Motor neuron (in vitro differentiated cells): ENCODE results near the gene MMP3. TPM values are rescaled to one million over a fixed set of nuclear protein-coding genes. Genes with fewer than 3 reads are reported as not detected.

Experiments used
- ATAC-seq, 8 experiments: fragments of 200-7000 bp; cut with Tn5 transposase; replicated peaks in 6 of 8; 2 replicates each; pipeline ENCODE4 v1.8.0; 2021; ENCODE audit warnings: mild to moderate bottlenecking in 8 of 8, moderate library complexity in 8 of 8
- H3K27ac ChIP-seq, 2 donors: fragments of 250-450 bp; sonication (Bioruptor Pico); 2 replicates each; pipeline ENCODE4 v1.9.0; 2021; ENCODE audit warnings: antibody characterized with exemption in 2 of 2, mild to moderate bottlenecking in 2 of 2, moderate library complexity in 1 of 2
- H3K4me1 ChIP-seq, 2 donors: fragments of 250-450 bp; sonication (Bioruptor Pico); replicated peaks in 1 of 2; 2 replicates each; pipeline ENCODE4 v1.6.1; 2021; ENCODE audit warnings: antibody characterized with exemption in 2 of 2, mild to moderate bottlenecking in 2 of 2, moderate library complexity in 1 of 2
- H3K4me3 ChIP-seq, 5 donors: fragments of 250-450 bp; sonication (Bioruptor Pico); 2 replicates each; pipeline ENCODE4 v1.9.0; 2021; ENCODE audit warnings: antibody characterized with exemption in 5 of 5, mild to moderate bottlenecking in 5 of 5, moderate library complexity in 4 of 5
- WGBS, 10 experiments: fragments of 450-650 bp; shearing (Covaris generic); methylation state at CpG; one replicate each; pipeline ENCODE4 v1.0.0; 2022; 5-methylcytosine and 5-hydroxymethylcytosine counted together
- in situ Hi-C, 9 experiments: fragments of 400-800 bp; cut with MboI; loops; one replicate each; pipeline ENCODE4 v1.15.0; 2021; ENCODE audit warnings: low sequenced_read_pairs in 9 of 9, low pct_unique_long_range_greater_than_20kb in 2 of 9; ENCODE audit not compliant: unreplicated experiment in 9 of 9
- total RNA-seq, 8 experiments: library from RNA; unstranded; fragments of 300-600 nt; gene quantifications; 2 replicates each; pipeline versions ENCODE4 v1.2.3 to v1.2.4, GENCODE V29; 2022

MMP3 gene
- total RNA-seq, 8 experiments from 2014 or later, result 0.36 to 5.8 (median 2.6) TPM; not detected in 5

- no peak overlapping the region for H3K27ac ChIP-seq
These were observed 7.8 kb upstream of the MMP3 start for GRCh38 chr11:102850973-102851745.

GRCh38 chr11:102849311-102849710 lies 5.9 kb upstream of the MMP3 start:
- in situ Hi-C loops, result loop anchor here in 1 of 9 experiments (25.0 kb wide), 1 partner anchor 188 kb away; no protein-coding TSS in a partner anchor
- WGBS, 10 experiments, result 0 to 100% (median 42%) methylated on average over 1 of the region's 1 CpG; no CpG with 5 or more reads in 2 of the 10 experiments
- H3K27ac ChIP-seq, result no peak overlapping the region
- no peak overlapping the region for H3K4me3 ChIP-seq
- no peaks in the 10 kb centered on the region for H3K4me1 ChIP-seq
- ATAC-seq, result peak in 2 of 8 experiments; percentile 28 to 54

More at GRCh38 chr11:102850973-102851745, 7.8 kb upstream of the MMP3 start:
- ATAC-seq, result peak in 2 of 8 experiments; percentile 94 to 98
- Histone ChIP-seq H3K4me1 (no peaks in the 10 kb centered on the region), H3K4me3 (no peak overlapping the region)
- in situ Hi-C loops, result no loop called here
- WGBS, 10 experiments, result 17 to 100% (median 80%) methylated on average over 2 to 7 of the region's 7 CpGs; no CpG with 5 or more reads in 1 of the 10 experiments

GRCh38 chr11:102846292-102846691 lies 2.9 kb upstream of the MMP3 start:
- WGBS, 10 experiments, result 11 to 100% (median 81%) methylated on average over 1 to 3 of the region's 3 CpGs; no CpG with 5 or more reads in 1 of the 10 experiments
- in situ Hi-C loops, result loop anchor here in 1 of 9 experiments (25.0 kb wide), 1 partner anchor 191 kb away; no protein-coding TSS in a partner anchor
- no peak for ATAC-seq
- H3K4me1 ChIP-seq, result no peaks in the 10 kb centered on the region
- no peak overlapping the region for H3K27ac ChIP-seq
- H3K4me3 ChIP-seq, result no peak overlapping the region

- no peaks in the 10 kb centered on the region for H3K4me1 ChIP-seq
- no peak for ATAC-seq
- 18 to 100% (median 80%) methylated on average over 1 of the region's 1 CpG; no CpG with 5 or more reads in 1 of the 10 experiments for WGBS, 10 experiments
- H3K27ac ChIP-seq, result no peak overlapping the region
- no peak overlapping the region for H3K4me3 ChIP-seq
- in situ Hi-C loops, result loop anchor here in 1 of 9 experiments (25.0 kb wide), 1 partner anchor 194 kb away; no protein-coding TSS in a partner anchor
These were observed 479 bp downstream of the MMP3 start for GRCh38 chr11:102842930-102843329.

GRCh38 chr11:102840018-102840417 lies 3.4 kb downstream of the MMP3 start:
- no peak overlapping the region for H3K4me3 ChIP-seq
- 40 to 100% (median 81%) methylated on average over 1 to 5 of the region's 5 CpGs; no CpG with 5 or more reads in 2 of the 10 experiments for WGBS, 10 experiments
- no peaks in the 10 kb centered on the region for H3K4me1 ChIP-seq
- no peak for ATAC-seq
- no peak overlapping the region for H3K27ac ChIP-seq
- in situ Hi-C loops, result loop anchor here in 1 of 9 experiments (25.0 kb wide), 1 partner anchor 197 kb away; no protein-coding TSS in a partner anchor

- H3K4me3 ChIP-seq, result no peak overlapping the region
- no peaks in the 10 kb centered on the region for H3K4me1 ChIP-seq
- ATAC-seq, result no peak
- WGBS, 10 experiments, result 83 to 100% (median 86%) methylated on average over 1 to 2 of the region's 2 CpGs; no CpG with 5 or more reads in 5 of the 10 experiments
- in situ Hi-C loops, result loop anchor here in 1 of 9 experiments (25.0 kb wide), 1 partner anchor 200 kb away; no protein-coding TSS in a partner anchor
- H3K27ac ChIP-seq, result no peak overlapping the region
These were observed 5.8 kb downstream of the MMP3 start for GRCh38 chr11:102837646-102838045.

- in situ Hi-C loops, result loop anchor here in 1 of 9 experiments (25.0 kb wide), 1 partner anchor 200 kb away; no protein-coding TSS in a partner anchor
- Histone ChIP-seq H3K27ac (no peak overlapping the region), H3K4me1 (no peaks in the 10 kb centered on the region), H3K4me3 (no peak overlapping the region)
- 62 to 100% (median 98%) methylated on average over 1 to 2 of the region's 2 CpGs for WGBS, 10 experiments
- ATAC-seq, result no peak
These were observed 6.3 kb downstream of the MMP3 start for GRCh38 chr11:102837156-102837555.

- Histone ChIP-seq H3K4me3 (no peak overlapping the region), H3K27ac (no peak overlapping the region), H3K4me1 (no peaks in the 10 kb centered on the region)
- in situ Hi-C loops, result loop anchor here in 1 of 9 experiments (25.0 kb wide), 1 partner anchor 201 kb away; no protein-coding TSS in a partner anchor
- 0 to 100% (median 64%) methylated on average over 1 to 3 of the region's 3 CpGs for WGBS, 10 experiments
- ATAC-seq, result no peak
These were observed 7.0 kb downstream of the MMP3 start for GRCh38 chr11:102836290-102836875.

GRCh38 chr11:102833731-102834130 lies 9.7 kb downstream of the MMP3 start:
- in situ Hi-C loops, result loop anchor here in 1 of 9 experiments (25.0 kb wide), 1 partner anchor 204 kb away; no protein-coding TSS in a partner anchor
- 49 to 100% (median 94%) methylated on average over 2 of the region's 2 CpGs; no CpG with 5 or more reads in 1 of the 10 experiments for WGBS, 10 experiments
- no peaks in the 10 kb centered on the region for H3K4me1 ChIP-seq
- H3K4me3 ChIP-seq, result no peak overlapping the region
- no peak for ATAC-seq
- H3K27ac ChIP-seq, result no peak overlapping the region

GRCh38 chr11:102832612-102833011 lies 10.8 kb downstream of the MMP3 start:
- WGBS, 10 experiments, result 83 to 99% (median 93%) methylated on average over 1 to 7 of the region's 7 CpGs
- Histone ChIP-seq H3K4me1 (no peaks in the 10 kb centered on the region), H3K4me3 (no peak overlapping the region), H3K27ac (no peak overlapping the region)
- in situ Hi-C loops, result loop anchor here in 1 of 9 experiments (25.0 kb wide), 1 partner anchor 205 kb away; no protein-coding TSS in a partner anchor
- no peak for ATAC-seq

GRCh38 chr11:102831489-102832440 lies 11.6 kb downstream of the MMP3 start:
- ATAC-seq, result peak in 3 of 8 experiments; percentile 83 to 91 (median 90)
- Histone ChIP-seq H3K4me1 (no peaks in the 10 kb centered on the region), H3K4me3 (no peak overlapping the region), H3K27ac (no peak overlapping the region)
- WGBS, 10 experiments, result 16 to 96% (median 88%) methylated on average over 3 to 26 of the region's 38 CpGs
- in situ Hi-C loops, result loop anchor here in 1 of 9 experiments (25.0 kb wide), 1 partner anchor 206 kb away; no protein-coding TSS in a partner anchor

- Histone ChIP-seq H3K4me1 (no peaks in the 10 kb centered on the region), H3K27ac (no peak overlapping the region), H3K4me3 (no peak overlapping the region)
- in situ Hi-C loops, result loop anchor here in 1 of 9 experiments (25.0 kb wide), 1 partner anchor 206 kb away; no protein-coding TSS in a partner anchor
- WGBS, 10 experiments, result 10 to 100% (median 90%) methylated on average over 2 of the region's 2 CpGs
- ATAC-seq, result no peak
These were observed 12.3 kb downstream of the MMP3 start for GRCh38 chr11:102831128-102831488.
